Mucosa of rectum (tissue), 2 donors: Measurements from ENCODE around the gene LY6G6C.
A peak's percentile ranks its signal among the peaks of the same experiment; 100 is the strongest.

ENCODE experiments used
- H3K27ac ChIP-seq, 2 donors: one replicate each; pipeline ENCODE4 v1.7.0; 2013; ENCODE audit warnings: inconsistent platforms in 2 of 2, low read depth in 2 of 2, low read length in 2 of 2
- H3K27me3 ChIP-seq, 2 donors: one replicate each; pipeline ENCODE4 v1.7.0; 2013; ENCODE audit warnings: low read length in 2 of 2; ENCODE audit not compliant: control insufficient read depth in 2 of 2, insufficient read depth in 2 of 2
- H3K36me3 ChIP-seq, 2 donors: one replicate each; pipeline ENCODE4 v1.7.0; 2013; ENCODE audit warnings: low read length in 2 of 2; ENCODE audit not compliant: control insufficient read depth in 2 of 2, insufficient read depth in 2 of 2
- H3K4me1 ChIP-seq, 2 donors: one replicate each; pipeline ENCODE4 v1.7.0; 2013; ENCODE audit warnings: low read length in 2 of 2, mild to moderate bottlenecking in 1 of 2; ENCODE audit not compliant: control insufficient read depth in 2 of 2, insufficient read depth in 2 of 2
- H3K4me3 ChIP-seq, 2 donors: one replicate each; pipeline ENCODE4 v1.7.0; 2013; ENCODE audit warnings: low read length in 2 of 2
- H3K9ac ChIP-seq, 2 donors: one replicate each; pipeline ENCODE4 v1.7.0; 2013; ENCODE audit warnings: low read length in 2 of 2, low read depth in 1 of 2, mild to moderate bottlenecking in 1 of 2
- H3K9me3 ChIP-seq, 2 donors: one replicate each; pipeline ENCODE4 v1.7.0; 2013; ENCODE audit warnings: low read length in 2 of 2; ENCODE audit not compliant: control insufficient read depth in 2 of 2
- donor health status: healthy.
- donor health status: Normal muscosa, but diverticular disease.

Gene LY6G6C

GRCh38 chr6:31692353-31692752 is 29.2 kb downstream of the LY6G6C start:
- H3K27me3 ChIP-seq: no peaks in the 10 kb centered on the region
- H3K4me3 ChIP-seq: no peak overlapping the region
- no peaks in the 10 kb centered on the region for H3K9me3 ChIP-seq
- H3K9ac ChIP-seq: no peak overlapping the region
- H3K27ac ChIP-seq: no peak overlapping the region
- H3K4me1 ChIP-seq: peaks cover 8 to 19% of the 10 kb centered on the region in 2 donors
- peaks cover 69 to 75% of the 10 kb centered on the region in 2 donors for H3K36me3 ChIP-seq

GRCh38 chr6:31691564-31692108 is 29.9 kb downstream of the LY6G6C start:
- no peak overlapping the region for H3K27ac ChIP-seq
- no peak overlapping the region for H3K4me3 ChIP-seq
- H3K9me3 ChIP-seq: no peaks in the 10 kb centered on the region
- H3K36me3 ChIP-seq: peaks cover 69 to 80% of the 10 kb centered on the region in 2 donors
- no peak overlapping the region for H3K9ac ChIP-seq
- peaks cover 8 to 19% of the 10 kb centered on the region in 2 donors for H3K4me1 ChIP-seq
- no peaks in the 10 kb centered on the region for H3K27me3 ChIP-seq

- H3K36me3 ChIP-seq: peaks cover 69 to 81% of the 10 kb centered on the region in 2 donors
These were observed 30.5 kb downstream of the LY6G6C start for GRCh38 chr6:31691078-31691463.

GRCh38 chr6:31690231-31691077 is 31.1 kb downstream of the LY6G6C start:
- Histone ChIP-seq H3K4me1 (peaks cover 8 to 19% of the 10 kb centered on the region in 2 donors), H3K27me3 (no peaks in the 10 kb centered on the region), H3K27ac (peak overlapping the region; percentile 56 to 64), H3K36me3 (peaks cover 69 to 81% of the 10 kb centered on the region in 2 donors), H3K9ac (peak overlapping the region in 1 of 2 donors; percentile 1), H3K9me3 (no peaks in the 10 kb centered on the region), H3K4me3 (no peak overlapping the region)

More at GRCh38 chr6:31691078-31691463, 30.5 kb downstream of the LY6G6C start:
- Histone ChIP-seq H3K4me1 (peaks cover 8 to 19% of the 10 kb centered on the region in 2 donors), H3K27ac (peak overlapping the region; percentile 56 to 64), H3K9me3 (no peaks in the 10 kb centered on the region), H3K4me3 (no peak overlapping the region), H3K9ac (no peak overlapping the region), H3K27me3 (no peaks in the 10 kb centered on the region)

- peaks cover 62 to 73% of the 10 kb centered on the region in 2 donors for H3K36me3 ChIP-seq
These were observed 32.1 kb downstream of the LY6G6C start for GRCh38 chr6:31689249-31690110.

GRCh38 chr6:31687860-31688693 is 33.5 kb downstream of the LY6G6C start:
- Histone ChIP-seq H3K36me3 (peaks cover 51 to 61% of the 10 kb centered on the region in 2 donors), H3K9ac (no peak overlapping the region), H3K4me3 (no peak overlapping the region), H3K4me1 (peaks cover 8 to 19% of the 10 kb centered on the region in 2 donors), H3K27ac (no peak overlapping the region), H3K27me3 (no peaks in the 10 kb centered on the region), H3K9me3 (no peaks in the 10 kb centered on the region)

More at GRCh38 chr6:31689249-31690110, 32.1 kb downstream of the LY6G6C start:
- Histone ChIP-seq H3K9ac (peak overlapping the region in 1 of 2 donors; percentile 1), H3K27me3 (no peaks in the 10 kb centered on the region), H3K27ac (peak overlapping the region; percentile 35 to 42), H3K9me3 (no peaks in the 10 kb centered on the region), H3K4me3 (no peak overlapping the region), H3K4me1 (peaks cover 8 to 19% of the 10 kb centered on the region in 2 donors)

- no peak overlapping the region for H3K27ac ChIP-seq
- no peak overlapping the region for H3K9ac ChIP-seq
- H3K9me3 ChIP-seq: no peaks in the 10 kb centered on the region
- H3K27me3 ChIP-seq: no peaks in the 10 kb centered on the region
- peaks cover 8 to 19% of the 10 kb centered on the region in 2 donors for H3K4me1 ChIP-seq
- H3K4me3 ChIP-seq: no peak overlapping the region
- H3K36me3 ChIP-seq: peaks cover 45 to 55% of the 10 kb centered on the region in 2 donors
These were observed 34.2 kb downstream of the LY6G6C start for GRCh38 chr6:31687321-31687720.

GRCh38 chr6:31686483-31686882 is 35.1 kb downstream of the LY6G6C start:
- H3K27me3 ChIP-seq: no peaks in the 10 kb centered on the region
- no peak overlapping the region for H3K9ac ChIP-seq
- no peak overlapping the region for H3K27ac ChIP-seq
- no peak overlapping the region for H3K4me3 ChIP-seq
- H3K4me1 ChIP-seq: peaks cover 10 to 21% of the 10 kb centered on the region in 2 donors
- no peaks in the 10 kb centered on the region for H3K9me3 ChIP-seq
- H3K36me3 ChIP-seq: peaks cover 43 to 49% of the 10 kb centered on the region in 2 donors

GRCh38 chr6:31683591-31683990 is 38.0 kb downstream of the LY6G6C start:
- Histone ChIP-seq H3K9ac (peak overlapping the region in 1 of 2 donors; percentile 47), H3K4me3 (peak overlapping the region; percentile 57 to 62), H3K27me3 (no peaks in the 10 kb centered on the region), H3K9me3 (no peaks in the 10 kb centered on the region), H3K27ac (peak overlapping the region; percentile 69 to 80), H3K36me3 (peaks cover 17 to 22% of the 10 kb centered on the region in 2 donors), H3K4me1 (peaks cover 10 to 13% of the 10 kb centered on the region in 2 donors)
